Measurements from ENCODE around the gene E2F4. TPM values are rescaled to one million over a fixed set of nuclear protein-coding genes. Genes with fewer than 3 reads are reported as not detected.

E2F4 gene
- 100 to 1,000 TPM in 2 of 5 donors, 10 to 100 TPM in 3; 36.8 to 304 (median 89.7) TPM for total RNA-seq
- 10 to 100 TPM; 32.8 to 44.3 (median 38.7) TPM for polyA plus RNA-seq
- long read RNA-seq, donor 1, partial matches to known transcripts: 0 of 4 reads
- long read RNA-seq, donor 1, other reads (novel, unspliced or antisense): 0 of 4 reads
- long read RNA-seq, donor 2, transcript E2F4-201 (10 exons, 2,096 nt): major isoform, 7 of 8 reads
- long read RNA-seq, donor 2, partial matches to known transcripts: 0 of 8 reads
- long read RNA-seq, donor 2, other reads (novel, unspliced or antisense): 0 of 8 reads
- long read RNA-seq, donor 3, partial matches to known transcripts: 7 of 10 reads
- long read RNA-seq, donor 3, other reads (novel, unspliced or antisense): 0 of 10 reads
- long read RNA-seq, donor 4, partial matches to known transcripts: 0 of 1 reads
- long read RNA-seq, donor 4, other reads (novel, unspliced or antisense): 0 of 1 reads
- long read RNA-seq, donor 5, transcript E2F4-201 (10 exons, 2,096 nt): major isoform, 5 of 5 reads
- long read RNA-seq, donor 5, partial matches to known transcripts: 0 of 5 reads
- long read RNA-seq, donor 5, other reads (novel, unspliced or antisense): 0 of 5 reads
- long read RNA-seq, donor 6, transcript E2F4-201 (10 exons, 2,096 nt): major isoform, 15 of 24 reads
- long read RNA-seq, donor 6, partial matches to known transcripts: 5 of 24 reads
- long read RNA-seq, donor 6, other reads (novel, unspliced or antisense): 0 of 24 reads
- long read RNA-seq, donor 7, transcript E2F4-201 (10 exons, 2,096 nt): major isoform, 6 of 14 reads
- long read RNA-seq, donor 7, partial matches to known transcripts: 7 of 14 reads
- long read RNA-seq, donor 7, other reads (novel, unspliced or antisense): 0 of 14 reads
- long read RNA-seq, donor 8, transcript E2F4-201 (10 exons, 2,096 nt): major isoform, 5 of 7 reads
- long read RNA-seq, donor 8, partial matches to known transcripts: 0 of 7 reads
- long read RNA-seq, donor 8, other reads (novel, unspliced or antisense): 0 of 7 reads
- long read RNA-seq, donor 9, transcript E2F4-201 (10 exons, 2,096 nt): major isoform, 7 of 10 reads
- long read RNA-seq, donor 9, partial matches to known transcripts: 0 of 10 reads
- long read RNA-seq, donor 9, other reads (novel, unspliced or antisense): 0 of 10 reads
- long read RNA-seq, donor 10, partial matches to known transcripts: 0 of 1 reads
- long read RNA-seq, donor 10, other reads (novel, unspliced or antisense): 0 of 1 reads

GRCh38 chr16:67191995-67192681 lies at the start of gene E2F4:
TSS of gene E2F4 (plus strand) at chr16:67192155. CDS start at chr16:67192228, 73 bp downstream.
- peak within 1 kb of the TSS; percentile 80 to 90 (median 84) for H3K27ac ChIP-seq
- H3K4me1 ChIP-seq: peaks cover 24 to 51% (median 32%) of the 10 kb centered on the region in 4 donors
- no peaks in the 10 kb centered on the region for H3K27me3 ChIP-seq
- DNase-seq: peak; percentile 93 to 97
- TF ChIP-seq POLR2AphosphoS5 (IDR thresholded peaks at IDR 0.05) (peak; percentile 85 to 99 (median 88)), CTCF (IDR thresholded peaks at IDR 0.05) (peak in 2 of 7 experiments; percentile 9 to 23), EP300 (IDR thresholded peaks at IDR 0.05) (no peak)
- H3K9me3 ChIP-seq: no peaks in the 10 kb centered on the region
- H3K36me3 ChIP-seq: peaks cover 32 to 41% (median 38%) of the 10 kb centered on the region in 4 donors
- peak within 1 kb of the TSS; percentile 91 to 100 (median 94) for H3K4me3 ChIP-seq
- intact Hi-C loops (cut with DNase I; ENCODE audit: low total_unique reads): no loop called here
- 0% methylated on average over 4 to 54 of the region's 54 CpGs for WGBS, 5 donors

GRCh38 chr16:67142342-67142741 lies 49.6 kb upstream of the E2F4 start:
- no peak for DNase-seq
- TF ChIP-seq POLR2AphosphoS5 (IDR thresholded peaks at IDR 0.05) (no peak), EP300 (IDR thresholded peaks at IDR 0.05) (no peak), POLR2A (IDR thresholded peaks at IDR 0.05) (no peak), CTCF (IDR thresholded peaks at IDR 0.05) (no peak)
- Histone ChIP-seq H3K4me3 (no peak overlapping the region), H3K36me3 (peaks cover 67 to 100% (median 99%) of the 10 kb centered on the region in 4 donors), H3K9me3 (no peaks in the 10 kb centered on the region), H3K4me1 (no peaks in the 10 kb centered on the region), H3K27ac (no peak overlapping the region), H3K27me3 (no peaks in the 10 kb centered on the region)
- intact Hi-C loops (cut with DNase I; ENCODE audit: low total_unique reads): no loop called here
- 92 to 95% (median 93%) methylated on average over 2 to 9 of the region's 9 CpGs for WGBS, 5 donors

- H3K36me3 ChIP-seq: peaks cover 65 to 97% (median 92%) of the 10 kb centered on the region in 4 donors
- intact Hi-C loops (cut with DNase I; ENCODE audit: low total_unique reads): no loop called here
- 89 to 100% (median 93%) methylated on average over 2 of the region's 2 CpGs for WGBS, 5 donors
- no peak for DNase-seq
- H3K4me3 ChIP-seq: no peak overlapping the region
- no peaks in the 10 kb centered on the region for H3K9me3 ChIP-seq
- H3K27ac ChIP-seq: no peak overlapping the region
- H3K4me1 ChIP-seq: peaks cover 2 to 9% (median 6%) of the 10 kb centered on the region in 4 donors
- TF ChIP-seq POLR2AphosphoS5 (IDR thresholded peaks at IDR 0.05): no peak
- TF ChIP-seq POLR2A (IDR thresholded peaks at IDR 0.05): no peak
- no peak for TF ChIP-seq CTCF (IDR thresholded peaks at IDR 0.05)
- TF ChIP-seq EP300 (IDR thresholded peaks at IDR 0.05): no peak
- H3K27me3 ChIP-seq: peaks cover 0 to 9% (median 0%) of the 10 kb centered on the region in 3 donors
Observed at GRCh38 chr16:67144943-67145342, 47.0 kb upstream of the E2F4 start.

Data from stomach (tissue), 19 donors.